Peyer's patch (tissue), 4 donors: ENCODE results near the gene P2RY13.

Experiments used
- POLR2A ChIP-seq, 2 donors: fragments of 450-650 bp; IDR thresholded peaks; one replicate each; pipeline ENCODE4 v1.5.1; 2017; ENCODE audit warnings: antibody characterized with exemption in 2 of 2, mild to moderate bottlenecking in 2 of 2, moderate library complexity in 2 of 2
- TF ChIP-seq, protein P1 (sequence below), 6 experiments: fragments of 450-650 bp in 4 of 6; fragments of 200-600 bp in 2 of 6; sonication (generic) in 1 of 6; IDR thresholded peaks; one replicate each; pipeline ENCODE4 v1.5.1; 2017 to 2019; ENCODE audit warnings: antibody characterized with exemption in 6 of 6, mild to moderate bottlenecking in 3 of 6, moderate library complexity in 1 of 6

DNA sequence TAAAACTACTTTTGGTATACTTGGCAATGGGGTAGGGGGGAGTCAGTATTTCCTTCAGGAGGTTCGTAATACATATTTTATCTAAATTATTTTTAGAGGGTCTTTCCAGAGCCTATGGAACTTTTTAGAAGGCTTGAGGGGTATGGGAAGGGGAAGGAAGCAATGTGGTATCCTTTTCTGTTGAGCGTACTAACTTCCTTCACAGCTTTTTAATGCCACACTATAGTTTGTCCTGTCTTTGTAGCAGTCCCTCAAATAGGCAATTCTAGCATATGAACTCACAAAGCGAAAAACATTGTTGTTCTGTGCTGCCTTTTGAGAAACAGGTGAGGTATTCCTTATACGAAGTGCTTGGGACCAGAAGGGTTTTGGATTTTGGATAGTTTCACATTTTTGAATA, 22.3 kb upstream of the P2RY13 start:
- TF ChIP-seq, protein P1, sequence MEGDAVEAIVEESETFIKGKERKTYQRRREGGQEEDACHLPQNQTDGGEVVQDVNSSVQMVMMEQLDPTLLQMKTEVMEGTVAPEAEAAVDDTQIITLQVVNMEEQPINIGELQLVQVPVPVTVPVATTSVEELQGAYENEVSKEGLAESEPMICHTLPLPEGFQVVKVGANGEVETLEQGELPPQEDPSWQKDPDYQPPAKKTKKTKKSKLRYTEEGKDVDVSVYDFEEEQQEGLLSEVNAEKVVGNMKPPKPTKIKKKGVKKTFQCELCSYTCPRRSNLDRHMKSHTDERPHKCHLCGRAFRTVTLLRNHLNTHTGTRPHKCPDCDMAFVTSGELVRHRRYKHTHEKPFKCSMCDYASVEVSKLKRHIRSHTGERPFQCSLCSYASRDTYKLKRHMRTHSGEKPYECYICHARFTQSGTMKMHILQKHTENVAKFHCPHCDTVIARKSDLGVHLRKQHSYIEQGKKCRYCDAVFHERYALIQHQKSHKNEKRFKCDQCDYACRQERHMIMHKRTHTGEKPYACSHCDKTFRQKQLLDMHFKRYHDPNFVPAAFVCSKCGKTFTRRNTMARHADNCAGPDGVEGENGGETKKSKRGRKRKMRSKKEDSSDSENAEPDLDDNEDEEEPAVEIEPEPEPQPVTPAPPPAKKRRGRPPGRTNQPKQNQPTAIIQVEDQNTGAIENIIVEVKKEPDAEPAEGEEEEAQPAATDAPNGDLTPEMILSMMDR (IDR thresholded peaks at IDR 0.05): no peak
- no peak for TF ChIP-seq POLR2A (IDR thresholded peaks at IDR 0.05)
